GM12878 (cell line): ENCODE results near the gene TRIM4. TPM values are rescaled to one million over a fixed set of nuclear protein-coding genes. Genes with fewer than 3 reads are reported as not detected.

ENCODE experiments used
- ATAC-seq: fragments of 200-7000 bp; cut with Tn5 transposase; 3 replicates; pipeline ENCODE4 v1.9.1; 2020; ENCODE audit warnings: mild to moderate bottlenecking, moderate library complexity
- BruUV-seq: library from RNA; stranded (reverse); fragments of 400-500 nt; replicated peaks from 2 replicates; lab custom pipeline; 2021; lab: Mats Ljungman, UMichigan
- CTCF ChIA-PET: fragments of 300-600 bp; sonication (Branson Sonifier 250); formaldehyde crosslinking; extraction: SDS; loops from one replicate; lab custom pipeline; 2021; ENCODE audit warnings: inconsistent platforms; lab: Yijun Ruan, JAX
- POLR2A ChIA-PET: fragments of 350-600 bp; formaldehyde crosslinking; extraction: SDS; loops from one replicate; lab custom pipeline; 2021; ENCODE audit warnings: inconsistent platforms; lab: Charles Lee
- RAD21 ChIA-PET: fragments of 300-600 bp; sonication (Branson Sonifier 250); formaldehyde crosslinking; loops from one replicate; lab custom pipeline; 2023; ENCODE audit warnings: antibody characterized with exemption; ENCODE audit not compliant: unreplicated experiment; lab: Charles Lee
- SMC1A ChIA-PET: fragments of 300-600 bp; sonication (Branson Sonifier 250); formaldehyde crosslinking; loops from one replicate; lab custom pipeline; 2023; ENCODE audit not compliant: unreplicated experiment, uncharacterized antibody; lab: Charles Lee
- DNase-seq: peaks from one replicate; pipeline ENCODE4 v3.0.0-alpha.2; 2011; ENCODE audit warnings: low read depth, low spot score
- FAIRE-seq: peaks from 3 replicates; lab custom pipeline; 2011; peaks lifted over from hg19 to GRCh38; lab: Jason Lieb, UNC
- H2AFZ ChIP-seq: 2 replicates; pipeline ENCODE4 v1.6.0; 2011; ENCODE audit warnings: low read depth, low read length, control low read depth; ENCODE audit not compliant: control insufficient read depth
- H3K27ac ChIP-seq: 2 replicates; pipeline ENCODE4 v1.5.1; 2011; ENCODE audit warnings: control low read depth; ENCODE audit not compliant: control insufficient read depth, insufficient read depth
- H3K27me3 ChIP-seq, 2 experiments: replicated peaks in 1 of 2; 2 replicates each; pipeline versions ENCODE4 v1.6.0 to v1.6.1; 2011; ENCODE audit warnings: low read length in 1 of 2; ENCODE audit not compliant: control insufficient read depth in 2 of 2, insufficient read depth in 2 of 2
- H3K36me3 ChIP-seq, 2 experiments: 2 replicates each; pipeline ENCODE4 v1.5.1; 2011; ENCODE audit warnings: low read length in 1 of 2; ENCODE audit not compliant: control insufficient read depth in 2 of 2, insufficient read depth in 2 of 2
- H3K4me1 ChIP-seq: 2 replicates; pipeline ENCODE4 v1.6.1; 2011; ENCODE audit warnings: mild to moderate bottlenecking, low read length, moderate library complexity, mixed read lengths; ENCODE audit not compliant: control insufficient read depth, insufficient read depth
- H3K4me2 ChIP-seq: 2 replicates; pipeline ENCODE4 v1.6.0; 2011; ENCODE audit warnings: control low read depth; ENCODE audit not compliant: control insufficient read depth, insufficient read depth
- H3K4me3 ChIP-seq: fragments of 200-600 bp; sonication (generic); 2 replicates; pipeline ENCODE4 v1.5.1; 2016
- H3K79me2 ChIP-seq: 2 replicates; pipeline ENCODE4 v1.6.0; 2011; ENCODE audit warnings: low read length; ENCODE audit not compliant: control insufficient read depth, insufficient read depth
- H3K9ac ChIP-seq: 2 replicates; pipeline ENCODE4 v1.8.0; 2011; ENCODE audit warnings: low read length, control low read depth, mixed read lengths; ENCODE audit not compliant: control insufficient read depth, insufficient read depth
- H3K9me3 ChIP-seq: replicated peaks from 3 replicates; pipeline ENCODE4 v1.5.1; 2011; ENCODE audit warnings: mild to moderate bottlenecking, low read length; ENCODE audit not compliant: control insufficient read depth, insufficient read depth
- H4K20me1 ChIP-seq: 2 replicates; pipeline ENCODE4 v1.6.0; 2011; ENCODE audit not compliant: control insufficient read depth, insufficient read depth
- ATF7 ChIP-seq: fragments of 450-650 bp; IDR thresholded peaks from 2 replicates; pipeline ENCODE4 v1.6.1; 2016; ENCODE audit warnings: low read depth, mild to moderate bottlenecking
- IKZF1 ChIP-seq: fragments of 450-650 bp; conservative IDR thresholded peaks from 2 replicates; pipeline ENCODE4 v1.6.1; 2017; ENCODE audit warnings: antibody characterized with exemption, mild to moderate bottlenecking
- JUND ChIP-seq: IDR thresholded peaks from 2 replicates; pipeline ENCODE4 v1.6.1; 2012; ENCODE audit warnings: low read depth, mild to moderate bottlenecking, low read length, improper control_type of control experiment, moderate library complexity
- KAT2A ChIP-seq: conservative IDR thresholded peaks from 2 replicates; pipeline ENCODE4 v1.6.1; 2011; ENCODE audit warnings: low read depth, low read length; ENCODE audit not compliant: control insufficient read depth
- LARP7 ChIP-seq: fragments of 450-650 bp; IDR thresholded peaks from 2 replicates; pipeline ENCODE4 v1.6.1; 2017; ENCODE audit warnings: mild to moderate bottlenecking
- MEF2B ChIP-seq: fragments of 450-650 bp; IDR thresholded peaks from 2 replicates; pipeline ENCODE4 v1.6.1; 2018; ENCODE audit warnings: mild to moderate bottlenecking, moderate library complexity; ENCODE audit not compliant: partially characterized antibody, poor library complexity, severe bottlenecking
- NFIC ChIP-seq: IDR thresholded peaks from 2 replicates; pipeline ENCODE4 v1.6.1; 2012; ENCODE audit warnings: low read depth, mild to moderate bottlenecking, inconsistent platforms, low read length, moderate library complexity
- PAX8 ChIP-seq: fragments of 450-650 bp; IDR thresholded peaks from 2 replicates; pipeline ENCODE4 v1.6.1; 2017; ENCODE audit warnings: mild to moderate bottlenecking, moderate library complexity
- RFX5 ChIP-seq: IDR thresholded peaks from 2 replicates; pipeline ENCODE4 v1.6.1; 2011; ENCODE audit warnings: low read depth, low read length, improper control_type of control experiment
- SPI1 ChIP-seq: IDR thresholded peaks from 2 replicates; pipeline ENCODE4 v1.6.1; 2011; ENCODE audit warnings: low read depth, mild to moderate bottlenecking, low read length, moderate library complexity, borderline replicate concordance; ENCODE audit not compliant: insufficient read depth
- SREBF1 ChIP-seq: IDR thresholded peaks from 2 replicates; pipeline ENCODE4 v1.6.1; 2012; ENCODE audit warnings: mild to moderate bottlenecking, low read length
- TAF1 ChIP-seq: IDR thresholded peaks from 2 replicates; pipeline ENCODE4 v1.6.1; 2011; ENCODE audit warnings: mild to moderate bottlenecking, low read depth, low read length, borderline replicate concordance
- WGBS: methylation state at CpG from one replicate; pipeline ENCODE4 v1.1.6; 2016; ENCODE audit warnings: low lambda C conversion rate; ENCODE audit not compliant: insufficient replicate concordance, insufficient coverage; ENCODE audit errors: missing lambda C conversion rate; 5-methylcytosine and 5-hydroxymethylcytosine counted together
- in situ Hi-C: fragments of 300-500 bp; cut with MboI; formaldehyde crosslinking; loops from 9 replicates; pipeline ENCODE4 v1.14.3; 2018; ENCODE audit warnings: mixed read lengths
- intact Hi-C: fragments of 100-400 bp; cut with micrococcal nuclease; formaldehyde crosslinking; loops from one replicate; pipeline ENCODE4 v1.14.2; 2022; ENCODE audit not compliant: unreplicated experiment
- polyA plus RNA-seq, 11 experiments: library from polyadenylated mRNA; depleted of rRNA in 4 of 11; unstranded in 6 of 11; stranded (reverse) in 5 of 11; fragments of >200 nt; fragmentation: Nextera tagmentation in 4 of 11; fragmentation: Illumina TruSeq in 1 of 11; extraction: Ambion mirVana in 4 of 11; extraction: Trizol in 1 of 11; gene quantifications; 1 replicate in 1 of 11; 2 replicates in 10 of 11; pipeline versions ENCODE4 v1.2.1 to v1.2.3, GENCODE V29; 2011 to 2016; ENCODE audit warnings: inconsistent platforms in 2 of 11, missing spikeins in 2 of 11, low read depth in 1 of 11
- total RNA-seq, 4 experiments: library from RNA; depleted of rRNA in 3 of 4; stranded (reverse); fragments of >200 nt in 3 of 4; fragmentation: Illumina TruSeq in 1 of 4; extraction: Trizol in 1 of 4; gene quantifications; 2 replicates each; pipeline versions ENCODE4 v1.2.1 to v1.2.3, GENCODE V29; 2013 to 2021
- TF ChIP-seq, protein P1 (sequence below): fragments of 450-650 bp; formaldehyde crosslinking; IDR thresholded peaks from 2 replicates; pipeline ENCODE4 v1.4.0; 2022; ENCODE audit warnings: mild to moderate bottlenecking, moderate library complexity
- TF ChIP-seq, protein P2 (sequence below): IDR thresholded peaks from 2 replicates; pipeline ENCODE4 v1.6.1; 2011; ENCODE audit warnings: borderline replicate concordance, low read depth, mild to moderate bottlenecking, moderate library complexity, low read length; ENCODE audit not compliant: insufficient read depth, poor library complexity, severe bottlenecking

The TRIM4 gene
- total and polyA plus RNA-seq, 10 of the 15 experiments (the other 5 are each of a cell fraction or from before 2014, with no cell fraction given): 4.8 to 21.8 (median 17.9) TPM

DNA sequence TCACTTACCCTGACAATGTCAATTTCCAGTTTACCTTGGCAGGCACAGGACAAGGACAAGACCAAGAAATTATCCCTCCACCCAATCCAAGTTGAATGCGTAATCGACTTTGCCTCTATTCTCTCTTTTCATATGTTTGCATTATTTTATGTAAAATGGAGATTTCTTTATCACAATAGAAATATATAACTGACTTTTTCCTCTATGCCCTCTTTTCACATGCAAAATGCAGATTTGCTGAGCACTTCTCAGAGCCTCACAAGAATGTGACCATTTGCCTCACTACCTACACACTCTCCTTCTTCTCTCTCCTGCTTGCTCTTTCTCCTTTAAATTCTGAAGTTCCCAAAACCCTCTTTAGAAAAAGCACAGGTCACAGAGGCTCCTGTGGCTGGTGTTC is 76.4 kb downstream of the TRIM4 start:
- Histone ChIP-seq H3K4me1 (no peaks in the 10 kb centered on the region), H3K79me2 (no peaks in the 10 kb centered on the region), H4K20me1 (no peaks in the 10 kb centered on the region), H2AFZ (no peak overlapping the region), H3K9ac (no peak overlapping the region), H3K9me3 (no peaks in the 10 kb centered on the region), H3K27ac (no peak overlapping the region), H3K4me2 (no peak overlapping the region), H3K36me3 (no peaks in the 10 kb centered on the region), H3K27me3 (no peaks in the 10 kb centered on the region; a peak in 2 of 4 replicates), H3K4me3 (no peak overlapping the region)
- no TSS peak for BruUV-seq
- DNase-seq: no peak
- in situ Hi-C loops (no loop called here), intact Hi-C loops (no loop called here)
- SMC1A ChIA-PET: no interaction called here
- CTCF ChIA-PET: no interaction called here
- FAIRE-seq: no peak
- ATAC-seq: no peak
- TF ChIP-seq LARP7 (no peak), NFIC (no peak), PAX8 (no peak), RFX5 (no peak), SREBF1 (no peak), IKZF1 (no peak), TAF1 (no peak), KAT2A (no peak), ATF7 (no peak), MEF2B (no peak), SPI1 (no peak), JUND (no peak)
- TF ChIP-seq, protein P1, sequence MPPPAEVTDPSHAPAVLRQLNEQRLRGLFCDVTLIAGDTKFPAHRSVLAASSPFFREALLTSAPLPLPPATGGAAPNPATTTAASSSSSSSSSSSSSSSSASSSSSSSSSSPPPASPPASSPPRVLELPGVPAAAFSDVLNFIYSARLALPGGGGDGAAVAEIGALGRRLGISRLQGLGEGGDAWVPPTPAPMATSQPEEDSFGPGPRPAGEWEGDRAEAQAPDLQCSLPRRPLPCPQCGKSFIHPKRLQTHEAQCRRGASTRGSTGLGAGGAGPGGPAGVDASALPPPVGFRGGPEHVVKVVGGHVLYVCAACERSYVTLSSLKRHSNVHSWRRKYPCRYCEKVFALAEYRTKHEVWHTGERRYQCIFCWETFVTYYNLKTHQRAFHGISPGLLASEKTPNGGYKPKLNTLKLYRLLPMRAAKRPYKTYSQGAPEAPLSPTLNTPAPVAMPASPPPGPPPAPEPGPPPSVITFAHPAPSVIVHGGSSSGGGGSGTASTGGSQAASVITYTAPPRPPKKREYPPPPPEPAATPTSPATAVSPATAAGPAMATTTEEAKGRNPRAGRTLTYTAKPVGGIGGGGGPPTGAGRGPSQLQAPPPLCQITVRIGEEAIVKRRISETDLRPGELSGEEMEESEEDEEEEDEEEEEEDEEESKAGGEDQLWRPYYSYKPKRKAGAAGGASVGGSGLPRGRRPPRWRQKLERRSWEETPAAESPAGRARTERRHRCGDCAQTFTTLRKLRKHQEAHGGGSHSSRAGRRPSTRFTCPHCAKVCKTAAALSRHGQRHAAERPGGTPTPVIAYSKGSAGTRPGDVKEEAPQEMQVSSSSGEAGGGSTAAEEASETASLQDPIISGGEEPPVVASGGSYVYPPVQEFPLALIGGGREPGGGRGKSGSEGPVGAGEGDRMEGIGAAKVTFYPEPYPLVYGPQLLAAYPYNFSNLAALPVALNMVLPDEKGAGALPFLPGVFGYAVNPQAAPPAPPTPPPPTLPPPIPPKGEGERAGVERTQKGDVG (CRISPR knock-in tag): no peak
- TF ChIP-seq, protein P2, sequence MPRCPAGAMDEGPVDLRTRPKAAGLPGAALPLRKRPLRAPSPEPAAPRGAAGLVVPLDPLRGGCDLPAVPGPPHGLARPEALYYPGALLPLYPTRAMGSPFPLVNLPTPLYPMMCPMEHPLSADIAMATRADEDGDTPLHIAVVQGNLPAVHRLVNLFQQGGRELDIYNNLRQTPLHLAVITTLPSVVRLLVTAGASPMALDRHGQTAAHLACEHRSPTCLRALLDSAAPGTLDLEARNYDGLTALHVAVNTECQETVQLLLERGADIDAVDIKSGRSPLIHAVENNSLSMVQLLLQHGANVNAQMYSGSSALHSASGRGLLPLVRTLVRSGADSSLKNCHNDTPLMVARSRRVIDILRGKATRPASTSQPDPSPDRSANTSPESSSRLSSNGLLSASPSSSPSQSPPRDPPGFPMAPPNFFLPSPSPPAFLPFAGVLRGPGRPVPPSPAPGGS: no peak
- WGBS: 46% methylated on average over 2 of the region's 2 CpGs
- POLR2A ChIA-PET: no interaction called here
- RAD21 ChIA-PET: no interaction called here
